ENCODE measurements around the gene TTC12.
A peak's percentile ranks its signal among the peaks of the same experiment; 100 is the strongest.

GRCh38 chr11:113289431-113290187 lies 24.8 kb upstream of the TTC12 start:
- TF ChIP-seq MAX (IDR thresholded peaks at IDR 0.05; ENCODE audit: low read depth), result no peak
- TF ChIP-seq CTCF (IDR thresholded peaks at IDR 0.05), result peak; percentile 93
- peak; percentile 100 for TF ChIP-seq RAD21 (IDR thresholded peaks at IDR 0.05; ENCODE audit: low read length)
- TF ChIP-seq CHD2 (IDR thresholded peaks at IDR 0.05; ENCODE audit: low read length, partially characterized antibody), result no peak
- peak; percentile 97 for TF ChIP-seq SMC3 (IDR thresholded peaks at IDR 0.05; ENCODE audit: low read depth, low read length)
- TF ChIP-seq EZH2phosphoT487 (IDR thresholded peaks at IDR 0.05; ENCODE audit: borderline replicate concordance, low read depth), result no peak
